Central memory CD4-positive, alpha-beta T cell (primary cell): ENCODE results near the gene LRRC8B.
"Not testable (repeated sequence)": the region's sequence is repeated elsewhere in the genome, so short reads cannot be mapped to it uniquely, and the experiment has no call there.

Source experiments
- DNase-seq: peaks from one replicate; pipeline ENCODE4 v3.0.0; 2022

Gene LRRC8B

DNA sequence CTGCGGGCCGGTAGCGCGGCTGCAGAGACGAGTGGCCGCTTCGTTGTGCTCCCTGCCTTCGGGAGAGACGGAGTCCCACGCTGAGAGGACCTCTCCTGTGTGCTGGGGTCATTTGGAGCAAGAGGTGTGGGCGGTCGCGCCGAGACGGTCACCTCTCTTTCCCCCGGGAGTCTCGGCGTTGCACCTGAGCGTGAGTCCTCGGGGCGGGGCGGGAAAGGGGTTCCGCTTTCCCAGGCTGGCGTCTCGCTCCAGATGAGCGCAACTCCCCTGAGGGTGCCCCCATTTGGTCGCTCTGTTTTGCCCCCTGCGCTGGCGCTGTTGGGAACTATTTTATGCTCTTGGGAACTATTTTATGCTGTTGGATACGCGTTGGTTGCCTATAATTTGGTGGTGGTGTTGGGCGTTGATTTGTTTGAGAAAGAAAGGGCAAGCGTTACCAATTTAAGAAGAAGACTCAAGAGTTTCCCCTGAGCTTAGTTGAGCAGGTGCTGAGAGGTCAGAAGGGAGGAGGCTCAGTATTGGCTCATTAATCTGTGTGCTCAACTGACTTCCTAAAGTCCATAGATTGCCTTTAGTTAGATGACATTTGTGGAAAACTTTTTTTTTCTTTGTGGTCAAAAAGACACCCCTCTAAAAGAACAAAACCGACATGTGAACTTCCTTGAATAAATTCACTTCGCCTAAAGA, 683 bp downstream of the LRRC8B start:
- peak; percentile 31 for DNase-seq

DNA sequence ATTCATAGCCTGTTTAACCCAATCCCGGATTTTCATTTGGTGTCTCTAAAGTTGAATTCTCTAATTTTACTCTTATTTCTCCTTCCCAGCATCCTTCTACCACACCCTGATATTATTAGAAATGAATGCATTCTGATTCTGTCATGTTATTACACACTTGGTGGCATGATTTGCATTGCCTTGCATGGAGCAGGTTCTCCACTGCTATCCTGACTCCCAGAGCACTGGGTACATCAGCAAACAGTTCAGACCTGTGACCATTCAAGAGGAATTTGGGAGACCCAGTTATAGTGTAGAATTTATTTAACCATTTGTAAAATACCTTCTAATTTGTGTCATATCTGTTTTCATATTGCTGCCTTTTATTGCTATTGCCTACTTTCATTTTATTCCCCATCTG, 2.6 kb downstream of the LRRC8B start:
- DNase-seq = no peak

DNA sequence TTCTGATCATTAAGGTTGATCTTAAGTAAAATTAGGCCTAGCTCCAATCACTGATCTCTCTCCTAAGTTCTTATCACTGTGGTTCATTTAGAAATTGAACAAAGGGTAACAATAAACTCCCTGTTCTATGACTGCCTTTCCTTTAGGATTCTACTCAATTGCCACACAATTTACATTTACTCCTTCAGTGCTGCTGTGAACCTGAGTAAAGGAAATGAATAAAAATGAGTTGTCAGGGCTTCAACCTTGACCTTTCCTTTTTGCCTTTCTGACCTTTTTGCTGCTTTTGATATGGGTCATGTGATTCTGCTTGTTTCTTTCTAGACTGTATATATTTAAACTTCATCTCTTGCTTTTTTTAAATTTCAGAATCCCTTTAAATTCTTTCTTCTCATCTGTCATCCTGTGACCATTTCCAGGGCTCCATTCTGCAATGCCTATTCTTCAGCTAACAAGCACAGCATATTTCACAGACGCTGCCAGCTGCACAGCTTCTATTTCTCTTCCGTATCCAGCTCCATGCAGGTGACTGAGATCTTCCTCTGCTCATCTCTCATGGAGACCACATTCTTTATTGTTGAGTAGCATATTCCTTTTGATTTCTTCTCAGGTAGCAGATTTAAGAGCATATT, 3.2 kb downstream of the LRRC8B start:
- no peak for DNase-seq

DNA sequence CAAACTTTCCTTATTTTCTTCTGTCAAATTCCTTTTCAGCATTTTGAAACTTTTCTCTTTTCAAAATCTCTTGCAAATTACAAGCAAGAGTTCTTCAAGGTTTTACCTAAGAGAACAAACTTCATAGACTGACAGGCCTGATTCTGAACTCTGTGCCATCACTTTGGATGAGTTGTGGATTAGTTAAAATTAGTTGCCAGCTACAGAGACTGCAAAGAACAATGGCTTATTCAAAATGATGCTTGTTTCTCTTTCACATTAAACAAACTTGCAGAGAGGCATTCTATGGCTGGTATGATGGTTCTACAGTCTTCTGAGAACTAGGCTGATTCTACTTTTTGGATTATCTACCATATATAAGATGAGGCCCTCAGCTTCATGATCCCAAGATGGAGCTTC, 3.8 kb downstream of the LRRC8B start:
- no peak for DNase-seq

DNA sequence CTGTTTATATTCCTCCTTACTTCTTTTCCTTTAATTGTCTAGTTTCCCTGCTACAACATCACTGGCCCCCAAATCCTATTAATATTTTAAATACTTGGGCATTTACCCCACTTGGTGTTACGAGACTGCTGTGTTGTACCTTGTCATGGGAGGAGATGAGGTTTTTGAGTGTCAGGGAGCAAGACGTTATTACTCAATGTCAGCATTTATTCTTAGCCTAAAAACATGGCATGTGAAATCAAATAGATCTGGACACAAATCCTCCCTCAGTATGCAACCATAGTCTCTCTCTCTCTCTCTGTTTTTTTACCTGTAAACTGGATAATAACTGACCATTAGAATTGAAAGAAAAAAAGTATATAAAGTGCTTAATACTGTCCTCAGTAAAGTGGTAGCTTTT, 4.6 kb downstream of the LRRC8B start:
- no peak for DNase-seq

DNA sequence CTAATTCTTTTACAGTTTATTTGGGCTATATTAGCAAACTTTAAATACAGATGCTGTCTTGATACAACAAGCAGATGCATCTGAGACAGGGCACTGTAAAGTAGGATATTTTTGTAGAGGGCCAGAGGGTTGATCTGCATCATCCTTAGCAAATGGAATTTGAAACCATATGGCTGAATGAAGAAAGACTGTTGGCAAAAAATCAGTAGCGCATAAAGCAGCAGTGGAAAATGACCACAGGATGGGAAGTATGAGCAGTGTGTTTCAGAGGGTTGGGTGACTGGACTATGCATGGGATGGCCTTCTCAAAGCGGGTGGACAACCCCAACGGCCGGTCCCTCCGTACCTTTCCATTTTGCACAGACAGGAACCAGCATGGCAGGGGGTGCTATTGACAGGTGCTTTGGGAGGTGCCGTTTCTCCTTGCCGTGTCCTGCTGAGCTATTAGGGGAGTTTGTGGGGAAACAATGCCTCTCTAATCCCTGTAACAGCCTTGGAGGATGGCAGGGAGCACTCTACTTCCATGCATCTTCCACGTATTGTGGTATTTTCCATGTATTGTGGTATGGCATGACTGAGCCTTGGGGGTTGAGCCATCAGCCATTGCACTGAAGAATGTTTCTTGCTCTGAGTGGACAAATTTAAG, 5.9 kb downstream of the LRRC8B start:
- DNase-seq = no peak

DNA sequence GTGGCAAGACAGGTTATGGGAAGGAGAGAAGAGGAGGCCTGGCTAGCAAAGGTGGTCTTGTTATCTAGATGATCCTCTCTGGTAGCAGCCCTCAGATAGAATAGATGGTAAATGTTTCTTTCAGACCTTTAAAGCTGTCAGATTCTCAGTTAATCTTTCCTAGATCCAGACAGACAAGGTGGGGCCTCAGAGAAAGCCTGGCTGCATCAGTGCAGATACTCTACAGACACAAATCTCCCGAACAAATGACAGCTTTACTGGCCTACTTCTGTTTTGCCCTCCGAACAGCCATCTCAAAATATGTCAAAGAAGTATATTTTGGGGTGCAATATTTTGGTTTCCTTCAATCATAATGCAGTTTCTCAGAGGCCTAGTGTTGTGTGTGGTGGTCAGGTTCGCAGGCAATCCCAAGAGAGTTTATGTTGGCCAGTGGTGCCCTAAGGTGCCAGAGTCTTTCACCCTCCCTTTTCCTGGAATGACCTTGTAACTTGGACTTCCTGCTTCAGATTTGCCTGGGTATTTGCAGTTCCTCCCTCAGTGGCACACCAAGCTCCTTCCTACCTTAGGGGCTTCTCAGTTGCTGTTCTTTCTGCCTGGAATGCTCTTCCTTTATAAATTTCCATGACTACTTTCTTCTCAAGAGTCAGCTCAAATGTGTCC, 7.0 kb downstream of the LRRC8B start:
- no peak for DNase-seq

DNA sequence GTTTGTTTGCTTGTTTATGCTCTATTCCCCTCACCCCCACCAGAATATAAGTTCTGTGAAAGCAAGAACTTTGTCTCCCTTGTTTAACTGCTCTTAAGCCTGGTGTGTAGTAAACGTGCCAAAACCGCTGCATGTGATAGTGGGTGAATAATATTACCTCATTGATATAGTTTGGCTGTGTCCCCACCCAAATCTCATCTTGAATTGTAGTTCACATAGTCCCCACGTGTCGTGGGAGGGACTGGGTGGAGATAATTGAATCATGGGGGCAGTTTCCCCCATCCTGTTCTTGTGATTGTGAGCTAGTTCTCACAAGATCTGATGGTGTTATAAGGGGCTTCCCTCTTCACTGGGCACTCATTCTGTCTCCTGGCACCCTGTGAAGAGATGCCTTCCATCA, 7.6 kb downstream of the LRRC8B start:
- DNase-seq = no peak

DNA sequence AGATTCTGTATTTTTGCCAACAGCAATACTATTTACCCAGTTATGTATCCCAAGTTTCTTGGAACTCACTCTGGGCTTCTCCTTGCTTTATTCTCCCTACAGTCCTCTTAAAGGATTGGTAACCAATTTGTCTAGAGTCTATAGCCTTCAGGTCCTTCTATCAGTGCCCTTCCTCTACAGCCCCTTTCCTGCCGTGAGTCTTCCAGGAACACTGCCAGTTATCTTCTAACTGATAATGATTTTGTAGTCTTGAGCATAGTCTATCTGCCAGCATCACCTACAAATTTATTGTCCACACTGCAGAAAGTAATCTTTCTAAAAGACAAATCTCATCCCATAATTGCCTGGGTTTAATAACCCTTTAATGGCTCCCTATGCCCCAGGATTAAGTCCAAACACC, 8.2 kb downstream of the LRRC8B start:
- DNase-seq = no peak

DNA sequence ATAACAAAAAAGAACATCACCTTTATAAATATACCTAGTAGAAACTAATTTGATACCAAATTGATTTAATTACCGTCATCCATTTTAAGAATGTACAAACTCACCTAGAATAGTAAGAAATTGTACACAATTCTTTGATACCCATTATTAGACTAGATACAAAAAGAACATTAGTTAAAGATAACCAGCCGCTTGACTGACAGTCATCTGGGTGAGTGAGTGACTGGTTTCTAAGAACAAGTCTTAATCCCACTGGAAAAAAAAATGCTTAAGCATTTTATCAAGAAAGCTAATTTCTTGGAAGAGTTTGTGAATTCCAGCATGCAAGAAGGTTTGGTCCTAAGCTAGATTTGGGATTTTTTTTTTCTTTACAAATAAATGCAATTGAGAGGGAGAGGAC, 10.9 kb downstream of the LRRC8B start:
- DNase-seq = no peak

DNA sequence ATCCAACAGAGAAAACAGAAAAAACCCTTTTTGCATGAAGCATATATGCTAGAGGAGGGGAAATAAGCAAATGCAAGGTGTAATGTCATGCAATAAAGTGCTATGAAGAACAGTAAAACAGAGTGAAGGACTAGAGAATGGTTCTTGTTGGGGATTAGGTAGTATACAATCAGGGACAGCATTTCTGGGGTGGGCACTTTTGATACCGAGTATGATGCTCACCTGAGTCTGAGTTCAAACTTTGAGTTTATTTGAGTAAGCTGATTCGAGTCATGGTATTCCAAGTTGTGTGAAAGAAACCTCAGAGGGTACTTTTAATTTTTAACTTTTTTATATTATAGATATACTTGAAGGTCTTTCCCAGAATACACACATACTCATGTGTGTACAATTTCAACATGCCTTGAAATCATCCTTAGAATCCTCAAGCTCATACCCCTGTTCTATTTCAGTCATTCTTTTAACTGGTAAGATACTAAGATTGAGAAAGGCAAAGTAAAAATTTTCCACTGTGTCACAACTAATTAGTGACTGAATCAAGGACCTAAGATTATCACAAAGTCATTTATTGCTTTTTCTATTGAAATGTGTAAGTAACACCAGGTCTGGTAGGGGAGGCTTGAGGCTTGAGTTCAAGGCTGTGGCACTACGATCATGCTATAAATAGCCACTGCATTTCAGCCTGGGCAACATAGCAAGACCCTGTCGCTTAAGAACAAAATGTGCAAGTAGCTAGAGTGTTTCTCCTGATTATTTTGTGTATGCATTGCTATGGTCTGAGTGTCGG, 12.1 kb downstream of the LRRC8B start:
- no peak for DNase-seq

DNA sequence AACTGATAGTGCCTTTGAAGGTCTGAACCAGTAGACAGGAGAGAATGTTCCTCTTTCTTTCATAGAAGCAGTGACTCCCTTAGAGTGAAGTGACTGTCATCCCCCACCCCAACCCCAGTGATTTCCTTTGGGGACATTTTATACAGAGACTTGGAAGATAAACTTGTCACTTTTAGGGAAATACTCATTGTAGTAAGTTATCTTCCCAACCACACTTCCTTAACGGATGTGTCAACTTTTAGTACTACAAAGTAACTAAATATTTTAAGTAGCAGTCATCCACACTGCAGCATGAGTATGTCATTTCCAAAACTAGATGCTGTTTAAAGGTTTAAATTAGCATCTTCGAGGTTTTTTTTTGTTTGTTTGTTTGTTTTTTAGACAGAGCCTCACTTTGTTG, 13.7 kb downstream of the LRRC8B start:
- DNase-seq = no peak

DNA sequence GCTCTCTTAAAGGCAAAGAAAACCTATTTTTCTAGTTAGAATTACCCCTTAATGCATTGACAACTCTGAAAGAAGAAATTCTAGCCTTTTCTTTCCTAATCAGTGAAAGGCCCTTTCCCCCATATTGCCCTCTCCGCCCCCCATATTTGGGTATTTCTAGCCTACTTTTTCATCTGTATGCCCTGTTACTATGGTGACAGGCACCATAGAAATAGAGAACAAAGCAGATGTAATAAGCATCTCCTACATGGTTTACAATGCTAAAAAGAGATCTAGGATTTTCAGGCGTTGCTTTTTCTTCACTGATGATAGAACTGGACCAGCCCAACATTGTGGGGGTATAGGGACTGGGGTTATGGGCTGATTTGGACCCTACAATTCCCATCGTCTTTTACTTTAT, 14.5 kb downstream of the LRRC8B start:
- DNase-seq = no peak

DNA sequence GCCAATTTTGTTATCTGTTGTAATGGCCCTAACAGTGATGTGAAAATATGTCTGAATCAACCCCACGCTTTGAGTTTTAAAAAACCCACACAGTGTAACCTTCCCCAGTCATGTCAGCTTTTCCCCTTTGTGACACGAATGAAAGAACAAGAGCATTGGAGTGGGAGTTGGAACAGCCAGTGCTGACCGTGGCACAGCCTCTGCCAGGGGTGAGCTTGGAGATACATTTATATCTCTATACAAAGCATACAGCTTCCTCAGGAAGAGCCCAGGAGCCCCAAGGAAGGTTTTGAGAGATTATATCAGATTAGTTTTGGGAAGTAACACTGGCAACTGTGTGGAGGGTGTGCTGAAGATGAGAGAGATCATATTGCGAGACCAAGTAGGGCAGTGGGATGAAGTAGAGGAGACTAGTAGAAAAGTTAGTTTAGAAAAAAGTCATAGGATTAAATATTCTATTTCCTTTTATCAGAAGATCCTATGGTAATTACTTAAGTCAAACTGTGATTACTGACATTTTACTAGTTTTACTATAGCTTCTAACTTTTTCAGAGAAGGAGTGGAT, 15.9 kb downstream of the LRRC8B start:
- no peak for DNase-seq

DNA sequence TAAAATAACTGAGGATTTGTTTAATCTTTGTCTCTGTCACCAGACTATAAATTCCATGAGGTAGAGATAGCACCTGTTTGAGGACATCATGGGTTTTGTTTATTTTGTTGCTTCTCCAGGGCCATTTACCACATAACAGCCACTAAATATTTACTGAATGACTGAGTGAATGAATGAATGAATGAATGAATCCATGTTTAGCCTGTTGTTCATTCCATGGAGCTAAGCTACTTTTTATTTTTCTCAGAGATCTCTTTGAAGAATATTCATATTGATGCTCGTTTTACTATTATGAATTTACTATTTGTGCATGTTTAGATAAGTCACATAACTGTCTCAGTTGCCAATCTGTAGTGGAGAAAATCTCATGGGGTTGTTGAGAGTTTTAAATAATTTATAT, 17.7 kb downstream of the LRRC8B start:
- DNase-seq = no peak

DNA sequence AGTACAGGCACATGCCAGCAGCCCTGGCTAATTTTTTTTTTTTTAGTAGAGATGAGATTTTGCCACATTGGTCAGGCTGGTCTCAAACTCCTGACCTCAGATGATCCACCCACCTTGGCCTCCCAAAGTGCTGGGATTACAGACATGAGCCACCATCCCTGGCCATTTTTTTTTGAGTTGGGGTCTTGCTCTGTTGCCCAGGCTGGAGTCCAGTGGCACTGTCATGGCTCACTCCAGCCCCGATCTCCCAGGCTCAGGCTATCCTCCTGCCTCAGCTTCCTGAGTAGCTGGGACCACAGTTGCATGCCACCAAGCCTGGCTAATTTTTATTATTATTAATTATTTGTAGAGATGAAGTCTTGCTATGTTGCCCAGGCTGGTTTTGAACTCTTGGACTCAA, 19.0 kb downstream of the LRRC8B start:
- DNase-seq = not testable (repeated sequence)

DNA sequence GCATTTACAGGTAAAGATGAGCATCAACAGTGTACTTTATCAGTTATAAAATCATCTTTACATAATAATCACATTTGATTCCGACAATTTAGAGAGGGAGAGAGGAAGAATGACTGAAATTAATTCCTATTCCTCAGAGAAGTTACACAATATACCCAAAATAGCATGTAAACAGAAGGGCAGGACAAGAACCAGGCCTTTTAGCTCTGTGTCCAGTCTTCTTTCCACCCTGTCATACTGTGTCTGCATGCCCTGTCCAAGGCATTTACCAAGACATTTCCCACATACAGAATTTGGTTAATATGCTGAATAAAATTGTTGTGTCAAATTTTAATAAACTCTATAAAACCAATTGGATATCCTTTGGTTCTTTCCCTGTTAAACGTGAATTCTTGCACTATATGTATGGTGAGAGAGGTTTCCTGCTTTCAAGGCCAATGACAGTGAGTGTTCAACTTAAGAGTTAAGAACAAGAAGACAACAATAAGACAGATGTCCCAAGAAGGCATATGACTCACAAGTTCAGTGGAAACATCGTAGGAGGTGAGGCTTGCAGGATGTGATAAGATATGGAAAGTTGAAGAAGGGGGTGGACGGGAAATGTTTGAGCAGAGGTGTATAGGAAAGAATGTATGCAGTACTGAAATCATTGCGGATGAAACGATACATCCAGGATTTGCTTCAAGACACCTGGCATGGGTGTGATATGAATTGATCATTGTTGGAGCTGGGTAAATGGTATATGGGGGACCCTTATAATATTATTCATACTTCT, 20.8 kb downstream of the LRRC8B start:
- no peak for DNase-seq

DNA sequence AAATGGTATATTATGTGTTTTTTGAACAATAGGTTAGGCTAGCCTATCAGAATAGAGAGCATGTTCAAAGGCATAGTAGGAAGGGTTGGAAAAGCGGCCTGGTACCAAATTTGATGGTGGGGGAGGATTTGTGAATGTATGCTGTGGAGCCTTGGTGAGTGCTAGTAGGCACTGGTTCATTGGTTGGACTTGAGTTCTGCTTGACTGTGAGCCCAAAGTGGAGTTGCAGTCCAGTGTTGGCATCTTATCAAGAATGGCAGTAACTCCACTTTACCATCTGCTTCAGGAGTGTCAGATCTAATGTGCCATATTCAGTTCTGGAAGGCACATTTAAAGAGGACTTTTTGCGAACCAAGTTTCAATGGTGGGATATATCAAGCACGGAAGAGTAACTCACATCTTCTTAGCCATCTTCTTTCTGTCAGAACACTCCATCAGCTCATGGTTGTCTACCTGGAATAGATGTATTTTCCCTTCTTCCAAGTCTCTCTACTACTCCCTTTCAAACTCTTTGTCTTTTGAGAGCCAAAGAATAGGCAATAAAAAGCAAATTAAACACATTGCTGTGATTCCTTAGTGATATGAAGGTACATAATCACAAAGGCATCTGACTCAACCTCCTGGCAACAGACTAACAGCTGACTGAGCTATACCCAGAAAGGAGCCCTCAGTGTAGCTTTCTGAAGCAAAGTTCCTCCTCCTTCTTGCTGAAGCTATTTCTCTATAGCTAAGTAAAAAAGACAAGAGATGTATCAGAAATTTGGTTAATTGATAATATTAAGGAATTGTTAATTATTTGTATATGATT, 21.7 kb downstream of the LRRC8B start:
- DNase-seq = no peak

DNA sequence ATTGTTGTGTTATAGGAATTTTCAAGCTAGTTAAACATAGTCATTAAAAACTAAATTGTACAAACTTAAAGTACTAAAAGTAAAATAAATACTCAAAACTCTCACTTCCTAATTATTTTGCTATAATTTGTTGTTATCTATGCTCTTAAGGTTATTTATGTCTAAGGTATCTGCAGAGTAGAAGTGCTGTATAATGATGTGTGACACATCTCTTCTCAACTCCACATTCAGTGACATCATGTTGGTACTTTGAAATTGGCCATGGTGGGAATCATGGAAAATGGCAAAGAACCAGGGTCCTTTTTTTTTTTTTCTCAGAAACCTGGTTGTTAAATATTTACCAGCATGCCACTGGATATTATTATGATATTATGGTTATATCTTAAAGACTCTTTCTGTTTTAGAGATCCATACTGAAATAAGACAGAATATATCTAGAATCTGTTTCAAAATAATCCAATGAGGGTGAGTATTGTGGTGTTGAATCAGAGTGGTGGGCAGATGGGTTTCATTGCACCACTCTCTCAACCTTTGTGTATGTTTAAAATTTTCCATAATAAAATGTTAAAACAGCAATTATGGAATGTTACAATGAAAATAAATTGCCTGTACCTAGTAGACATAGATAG, 22.4 kb downstream of the LRRC8B start:
- DNase-seq = no peak

DNA sequence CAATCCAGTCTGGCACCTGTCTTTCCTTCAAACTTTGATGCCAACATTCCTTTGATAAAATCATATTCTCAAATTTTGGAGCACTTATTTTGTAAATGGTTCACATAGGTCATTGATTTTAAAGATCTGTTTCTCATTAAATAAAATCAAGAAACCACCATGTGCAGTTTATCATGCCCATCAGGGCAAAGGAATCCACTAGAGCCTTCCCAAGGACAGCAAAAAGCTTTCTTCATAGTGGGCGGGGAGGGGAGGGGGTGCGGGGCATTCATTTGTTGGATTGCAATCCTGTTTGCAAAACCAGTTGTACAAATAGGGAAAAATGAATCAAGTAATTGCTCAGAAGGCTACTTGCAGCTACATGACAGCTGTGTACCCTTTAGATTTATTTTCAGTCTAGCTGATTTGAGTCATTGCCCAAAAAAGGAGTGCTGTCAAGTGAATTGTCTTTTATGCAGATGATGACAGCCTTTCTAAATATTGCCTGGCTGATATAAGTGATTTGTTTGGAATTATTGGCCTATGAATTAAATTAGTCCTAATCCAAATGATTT, 23.0 kb downstream of the LRRC8B start:
- no peak for DNase-seq
